HL-60/S4 (cell line): Measurements from ENCODE around the gene PAX8.

Source experiments
- in situ Hi-C: fragments of 300-500 bp; cut with MboI; formaldehyde crosslinking; loops from 2 replicates; pipeline ENCODE4 v1.14.3; 2022; ENCODE audit warnings: low sequenced_read_pairs

The PAX8 gene

GRCh38 chr2:113224647-113225236 lies 54.0 kb downstream of the PAX8 start:
- in situ Hi-C loops = no loop called here

GRCh38 chr2:113223813-113224212 lies 54.9 kb downstream of the PAX8 start:
- in situ Hi-C loops = no loop called here

GRCh38 chr2:113221846-113222245 lies 56.9 kb downstream of the PAX8 start:
- in situ Hi-C loops = no loop called here

GRCh38 chr2:113220970-113221708 lies 57.6 kb downstream of the PAX8 start:
- in situ Hi-C loops = no loop called here

GRCh38 chr2:113219889-113220641 lies 58.7 kb downstream of the PAX8 start:
- in situ Hi-C loops = no loop called here

- in situ Hi-C loops = no loop called here
Observed at GRCh38 chr2:113219525-113219888, 59.2 kb downstream of the PAX8 start.

DNA sequence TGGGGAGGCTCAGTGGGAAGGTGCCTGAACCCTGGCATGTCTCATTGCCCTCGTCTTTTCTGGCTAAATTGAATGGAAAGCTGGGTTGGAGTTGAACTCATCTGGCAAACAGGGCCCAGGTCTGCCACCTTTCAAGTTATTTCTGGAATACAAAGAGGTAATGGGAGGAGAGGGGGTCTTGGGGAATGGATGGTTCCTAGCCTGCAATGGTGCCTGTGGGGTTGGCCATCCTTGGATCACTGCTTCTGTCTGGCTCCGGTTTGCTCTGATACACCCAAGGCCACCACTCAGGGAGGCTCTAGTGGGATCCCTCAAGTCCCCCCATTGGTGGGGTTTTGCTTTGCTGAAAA lies 59.7 kb downstream of the PAX8 start:
- in situ Hi-C loops = no loop called here

GRCh38 chr2:113218283-113219091 lies 60.2 kb downstream of the PAX8 start:
- in situ Hi-C loops = no loop called here

- in situ Hi-C loops = no loop called here
Observed at GRCh38 chr2:113217455-113218282, 61.1 kb downstream of the PAX8 start.

DNA sequence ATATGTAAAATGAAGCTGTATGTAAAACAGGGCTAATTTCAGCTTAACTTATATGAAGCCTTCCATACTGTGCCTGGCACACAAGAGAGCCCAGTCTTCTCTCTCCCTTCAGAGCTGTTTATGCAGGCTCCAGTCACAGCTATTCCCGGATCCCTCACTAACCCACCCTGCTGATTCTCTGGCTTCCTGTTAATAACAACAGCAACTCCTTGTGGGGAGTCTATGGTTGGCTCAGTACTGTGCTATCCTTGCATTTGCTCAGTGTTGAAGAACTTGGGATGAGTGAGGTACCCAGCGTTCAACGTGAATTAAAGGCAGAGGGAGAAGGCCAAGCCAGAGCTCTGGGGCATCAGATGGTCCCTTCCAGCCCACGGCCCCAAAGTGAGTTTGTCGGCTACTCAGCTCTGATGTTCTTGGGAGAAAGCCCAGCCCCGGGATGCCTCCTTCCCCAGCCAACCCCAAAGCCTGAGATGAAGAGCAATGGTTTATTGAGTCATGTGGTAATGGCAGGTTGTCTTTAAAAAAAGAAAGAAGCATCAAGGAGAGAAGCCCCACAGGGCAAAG lies 61.7 kb downstream of the PAX8 start:
- in situ Hi-C loops = no loop called here

GRCh38 chr2:113216321-113216720 lies 62.4 kb downstream of the PAX8 start:
- in situ Hi-C loops = no loop called here

DNA sequence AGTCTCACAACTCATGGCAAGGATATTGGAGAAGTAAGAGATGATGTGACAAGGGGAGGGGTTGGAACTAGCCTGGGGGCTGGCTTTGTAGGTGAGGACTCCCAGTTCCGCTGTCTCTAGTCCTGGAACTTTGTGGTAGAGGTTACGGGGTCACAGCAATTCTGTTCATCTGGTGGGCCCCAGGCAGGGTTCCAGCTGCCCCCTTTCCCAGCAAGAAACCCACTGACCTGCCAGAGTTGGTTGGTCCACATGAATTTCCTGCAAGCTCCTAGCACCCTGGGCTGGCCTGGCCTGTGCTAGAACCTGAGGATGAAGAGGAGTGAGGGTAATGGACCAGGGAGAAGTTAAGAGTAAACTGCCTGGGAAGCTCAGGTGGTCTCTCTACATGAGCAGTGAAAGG lies 63.7 kb downstream of the PAX8 start:
- in situ Hi-C loops = no loop called here

GRCh38 chr2:113214141-113214540 lies 64.6 kb downstream of the PAX8 start:
- in situ Hi-C loops = no loop called here

DNA sequence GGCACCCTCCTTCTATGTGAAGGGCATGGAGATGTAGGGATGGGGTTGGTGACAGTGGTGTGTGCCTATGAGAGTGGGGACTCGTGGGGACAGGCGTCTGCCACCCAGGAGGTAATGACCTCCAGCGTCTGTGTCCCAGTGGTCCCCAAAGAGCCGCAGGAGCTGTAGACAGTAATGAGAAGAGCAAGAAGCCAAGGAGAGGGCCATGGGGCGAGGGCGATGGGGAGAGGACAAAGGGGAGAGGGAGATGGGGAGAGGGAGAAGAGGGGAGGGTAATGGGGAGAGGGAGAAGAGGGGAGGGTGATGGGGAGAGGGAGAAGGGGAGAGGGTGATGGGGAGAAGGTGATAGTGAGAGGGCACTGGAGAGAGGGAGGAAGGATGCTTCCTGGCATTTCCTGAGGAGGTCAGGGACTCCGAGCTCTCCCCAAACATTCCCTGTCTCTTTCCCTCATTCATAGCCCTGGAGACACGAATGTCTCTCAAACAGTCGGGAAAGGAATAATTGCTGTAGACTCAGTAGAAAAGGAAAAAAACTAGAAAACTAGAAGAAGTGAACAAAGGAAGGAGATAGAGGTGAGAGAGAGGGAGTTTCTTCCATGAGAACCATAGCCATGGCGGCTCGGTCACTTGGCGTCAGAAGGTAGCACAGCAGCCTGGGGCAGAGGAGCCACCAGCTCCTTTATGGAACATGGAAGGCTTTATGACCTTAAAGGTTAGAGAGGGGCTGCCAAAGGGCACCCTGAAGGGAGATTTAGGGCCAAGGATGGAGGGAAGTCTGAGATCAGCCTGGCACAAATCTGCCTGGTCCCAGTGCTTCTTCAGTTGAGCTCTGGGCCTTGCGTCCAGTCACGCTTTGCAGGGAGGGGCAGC lies 65.4 kb downstream of the PAX8 start:
- in situ Hi-C loops = no loop called here

- in situ Hi-C loops = no loop called here
Observed at GRCh38 chr2:113212245-113213060, 66.3 kb downstream of the PAX8 start.

DNA sequence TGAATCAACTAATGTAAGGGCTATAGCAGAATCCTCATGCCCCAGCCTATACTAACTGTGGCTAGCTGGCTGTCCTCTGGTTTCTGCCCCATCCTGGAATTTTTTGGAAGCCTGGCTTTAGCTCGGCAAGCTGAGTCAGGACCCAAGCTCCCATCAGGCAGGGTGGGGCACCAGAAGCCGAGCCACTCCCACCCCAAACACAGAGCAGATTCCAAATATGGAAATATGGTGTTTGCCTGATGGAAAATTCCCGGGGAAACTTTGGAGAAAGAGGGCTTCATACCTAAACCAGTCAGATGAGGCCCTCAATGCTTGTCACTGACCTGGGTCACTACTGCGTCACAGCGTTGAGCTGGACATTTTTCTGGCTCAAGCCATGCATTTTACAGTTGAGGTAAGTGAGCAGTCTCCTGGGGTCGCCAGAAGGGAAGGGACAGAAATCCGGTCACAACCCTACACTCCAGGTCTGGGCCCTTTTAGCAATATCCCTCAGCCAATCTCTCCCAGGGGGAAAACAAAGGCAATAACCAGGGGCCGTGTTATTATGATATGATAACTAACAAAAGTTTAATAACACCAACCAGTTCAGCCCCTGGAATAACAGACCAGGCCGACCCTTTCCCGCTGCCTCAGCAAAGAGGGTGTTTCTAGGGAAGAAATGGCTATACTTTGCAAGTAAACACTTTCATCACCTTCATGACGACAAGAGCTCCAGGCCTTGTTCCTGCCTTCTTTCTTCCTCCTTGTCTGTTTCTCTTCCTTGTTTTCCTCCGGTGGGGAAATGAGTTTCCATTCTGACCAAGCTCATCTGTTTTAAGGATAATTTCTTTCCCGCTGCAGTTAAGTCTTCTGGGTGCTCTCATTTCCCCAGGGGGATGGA lies 67.3 kb downstream of the PAX8 start:
- in situ Hi-C loops = no loop called here

DNA sequence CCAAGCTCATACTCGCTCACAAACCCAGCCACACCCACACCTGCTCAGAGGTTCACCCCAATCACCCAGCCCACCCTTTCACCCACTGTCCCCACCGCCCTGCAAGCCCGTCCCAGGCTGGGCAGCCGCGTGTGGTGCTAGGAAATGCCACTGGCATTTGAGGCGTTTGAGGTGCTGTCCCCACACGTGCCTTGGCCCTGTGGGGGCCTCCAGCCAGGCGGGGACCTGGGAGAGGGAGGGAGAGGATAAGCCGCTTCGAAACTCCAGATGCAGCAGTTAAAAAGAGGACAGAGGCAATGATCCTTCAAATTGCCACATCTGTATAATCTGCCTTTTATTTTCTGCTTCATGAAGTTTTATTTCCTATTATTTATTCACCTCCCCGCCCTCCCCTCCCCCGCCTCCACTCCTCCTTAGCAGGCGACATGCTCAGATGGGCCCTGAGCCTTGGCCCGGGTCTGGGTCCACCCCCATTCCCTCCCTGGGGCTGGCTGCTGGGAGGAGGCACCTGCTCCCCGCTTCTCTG lies 69.0 kb downstream of the PAX8 start:
- in situ Hi-C loops = no loop called here
